ENCODE measurements around the gene CCDC167. TPM values are rescaled to one million over a fixed set of nuclear protein-coding genes. Genes with fewer than 3 reads are reported as not detected.
"Not testable (repeated sequence)": the region's sequence is repeated elsewhere in the genome, so short reads cannot be mapped to it uniquely, and the experiment has no call there.

The CCDC167 gene
- total RNA-seq, 1 donor from 2014 or later, result 17.5 TPM

GRCh38 chr6:37512400-37513011, 12.8 kb upstream of the CCDC167 start:
- no peak for FAIRE-seq
- DNase-seq (ENCODE audit: low spot score in 2 of 2), result no peak

GRCh38 chr6:37511910-37512399, 12.3 kb upstream of the CCDC167 start:
- FAIRE-seq (no peak), DNase-seq (ENCODE audit: low spot score in 2 of 2) (no peak)

GRCh38 chr6:37511201-37511600, 11.5 kb upstream of the CCDC167 start:
- FAIRE-seq, result no peak
- no peak for DNase-seq (ENCODE audit: low spot score in 2 of 2)

GRCh38 chr6:37507690-37508421, 8.2 kb upstream of the CCDC167 start:
- DNase-seq (ENCODE audit: low spot score in 2 of 2) (no peak), FAIRE-seq (no peak)

- DNase-seq (ENCODE audit: low spot score in 2 of 2), result no peak
- no peak for FAIRE-seq
Observed at GRCh38 chr6:37507077-37507476, 7.4 kb upstream of the CCDC167 start.

GRCh38 chr6:37506479-37506878, 6.8 kb upstream of the CCDC167 start:
- DNase-seq (ENCODE audit: low spot score in 2 of 2) (no peak), FAIRE-seq (no peak)

DNA sequence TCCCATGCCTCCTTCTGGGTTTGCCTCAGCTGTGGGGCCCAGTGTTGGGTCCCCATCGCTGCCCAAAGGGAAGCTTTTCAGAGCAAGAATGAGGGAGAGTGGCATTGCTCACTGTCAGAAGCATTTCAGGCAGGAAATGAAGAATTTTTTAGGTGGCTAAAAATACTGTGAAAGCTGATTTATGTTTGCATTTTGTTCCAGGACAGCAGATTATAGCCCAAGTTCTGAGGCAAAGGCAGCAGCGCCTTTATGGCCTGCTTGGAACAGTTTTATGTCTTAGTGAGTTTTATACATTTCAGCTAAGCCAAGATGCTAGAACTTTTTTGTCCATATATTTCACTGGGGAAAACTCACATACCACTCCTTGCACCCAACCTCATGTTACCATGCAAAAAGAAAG, 4.3 kb upstream of the CCDC167 start:
- DNase-seq (ENCODE audit: low spot score in 2 of 2), result no peak

DNA sequence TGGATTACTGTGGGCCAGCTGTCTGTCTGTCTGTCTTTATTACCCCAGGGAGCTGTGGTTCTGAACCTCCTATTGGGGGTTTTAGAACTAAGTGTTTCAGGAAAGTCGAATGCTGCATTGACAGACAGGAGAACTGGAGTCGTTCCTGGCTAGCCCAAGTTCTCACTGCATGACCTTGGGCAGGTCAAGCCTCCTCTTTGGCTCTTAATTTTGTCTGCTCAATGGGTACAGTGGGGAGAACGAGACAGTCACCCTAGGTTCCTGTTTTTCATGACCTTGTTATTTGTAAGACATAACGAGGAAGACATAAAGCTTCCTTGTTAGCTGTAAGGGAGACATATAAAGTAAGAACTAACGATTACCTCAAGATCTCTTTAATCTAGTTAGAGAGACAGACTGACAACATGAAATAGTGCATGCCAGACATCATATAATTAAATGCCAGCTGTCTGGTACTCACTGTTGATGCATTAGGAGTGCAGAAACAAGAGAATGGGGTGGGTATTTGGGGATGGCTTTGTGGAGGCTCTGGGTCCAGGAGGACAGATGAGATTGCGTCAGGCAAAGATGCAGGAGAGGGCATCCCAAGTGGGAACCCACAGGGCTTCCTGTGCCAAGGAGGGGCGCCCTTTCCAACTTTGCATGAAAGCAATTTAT, 3.7 kb upstream of the CCDC167 start:
- FAIRE-seq (no peak), DNase-seq (ENCODE audit: low spot score in 2 of 2) (no peak)

More for the DNA sequence above, 4.3 kb upstream of the CCDC167 start:
- FAIRE-seq, result no peak

DNA sequence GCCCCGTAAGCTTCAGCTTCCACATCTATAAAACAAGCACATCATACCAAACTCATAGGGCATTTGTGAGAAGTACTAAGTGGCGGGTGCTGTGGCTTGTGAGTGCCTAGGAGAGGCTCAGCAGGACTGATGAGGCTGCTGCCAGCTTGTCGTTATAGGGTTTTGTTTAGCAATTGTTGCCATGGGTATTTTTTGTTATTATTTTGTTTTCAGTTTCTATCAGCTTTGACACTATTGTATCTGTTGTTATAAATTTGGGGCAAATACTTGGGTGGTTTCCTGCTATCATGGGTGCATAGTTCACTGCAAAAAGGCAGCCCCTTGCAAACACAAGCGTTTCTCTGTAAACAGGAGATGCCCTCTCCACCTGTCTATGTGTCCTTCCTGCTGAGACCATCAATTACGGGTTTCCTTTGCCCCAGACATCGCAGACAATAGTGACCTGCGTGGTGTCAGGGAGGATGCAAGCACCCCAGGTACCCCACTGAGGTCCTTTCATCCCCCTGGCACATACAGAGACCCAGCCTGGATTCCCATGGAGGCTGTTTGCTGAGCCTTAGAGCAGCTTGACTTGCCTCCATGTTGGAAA, 3.1 kb upstream of the CCDC167 start:
- no peak for DNase-seq (ENCODE audit: low spot score in 2 of 2)
- FAIRE-seq, result no peak

DNA sequence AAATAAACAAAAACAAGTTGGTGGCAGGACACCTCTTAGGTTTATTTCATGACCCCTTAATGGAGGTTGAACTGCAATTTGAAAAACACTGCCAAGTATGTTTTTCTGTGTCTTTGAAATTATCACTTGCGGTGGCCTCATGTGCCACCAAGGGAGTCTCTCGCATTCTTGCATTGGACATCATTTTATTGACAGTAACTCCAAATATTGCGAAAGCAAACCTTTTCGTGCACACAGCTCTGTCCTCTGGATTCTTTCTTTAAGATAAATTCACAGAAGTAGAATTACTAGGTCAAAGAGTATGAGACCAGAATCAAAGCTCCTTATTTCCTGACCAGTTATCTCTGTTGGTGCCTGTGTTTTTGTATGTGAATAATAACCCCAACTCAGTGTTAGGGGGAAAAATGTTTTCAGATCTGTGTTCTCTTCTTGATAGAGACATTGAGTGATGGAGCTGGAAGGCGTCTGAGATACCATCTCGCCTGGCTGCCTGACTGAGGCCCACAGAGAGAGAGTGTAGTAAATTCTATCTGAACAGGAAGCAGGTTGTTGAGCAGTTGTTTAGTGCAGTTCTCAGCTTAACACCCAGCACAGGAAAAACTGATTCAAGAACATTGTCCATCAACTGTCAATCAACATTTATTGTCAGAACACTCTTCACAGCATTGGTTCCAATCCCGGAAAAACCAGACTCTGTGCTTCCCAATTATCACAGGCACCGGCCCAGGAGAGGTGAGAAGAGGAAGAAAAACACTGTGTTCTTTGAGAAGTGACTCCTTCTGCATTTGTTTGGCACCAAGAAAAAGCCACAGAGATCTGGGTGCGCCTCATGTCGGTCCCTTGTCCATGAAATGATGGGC, 2.2 kb upstream of the CCDC167 start:
- DNase-seq (ENCODE audit: low spot score in 2 of 2) (no peak), FAIRE-seq (no peak)

DNA sequence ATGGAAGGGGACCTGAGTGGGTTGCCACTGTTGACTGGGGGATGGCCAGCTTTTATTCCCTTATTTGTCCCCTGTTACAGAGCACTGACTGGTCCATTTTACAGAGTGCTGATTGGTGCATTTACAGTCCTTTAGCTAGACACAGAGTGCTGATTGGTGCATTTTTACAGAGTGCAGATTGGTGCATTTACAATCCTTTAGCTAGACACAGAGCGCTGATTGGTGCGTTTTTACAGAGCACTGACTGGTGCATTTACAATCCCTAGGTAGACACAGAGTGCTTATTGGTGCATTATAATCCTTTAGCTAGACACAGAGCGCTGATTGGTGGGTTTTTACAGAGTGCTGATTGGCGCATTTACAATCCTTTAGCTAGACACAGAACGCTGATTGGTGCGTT, 1.2 kb upstream of the CCDC167 start:
- not testable (repeated sequence) for DNase-seq (ENCODE audit: low spot score in 2 of 2); FAIRE-seq

GRCh38 chr6:37500294-37500608, 558 bp upstream of the CCDC167 start:
- DNase-seq (ENCODE audit: low spot score in 2 of 2) (no peak), FAIRE-seq (no peak)

GRCh38 chr6:37496951-37497885, 2.5 kb downstream of the CCDC167 start:
- FAIRE-seq (no peak), DNase-seq (ENCODE audit: low spot score in 2 of 2) (no peak)

DNA sequence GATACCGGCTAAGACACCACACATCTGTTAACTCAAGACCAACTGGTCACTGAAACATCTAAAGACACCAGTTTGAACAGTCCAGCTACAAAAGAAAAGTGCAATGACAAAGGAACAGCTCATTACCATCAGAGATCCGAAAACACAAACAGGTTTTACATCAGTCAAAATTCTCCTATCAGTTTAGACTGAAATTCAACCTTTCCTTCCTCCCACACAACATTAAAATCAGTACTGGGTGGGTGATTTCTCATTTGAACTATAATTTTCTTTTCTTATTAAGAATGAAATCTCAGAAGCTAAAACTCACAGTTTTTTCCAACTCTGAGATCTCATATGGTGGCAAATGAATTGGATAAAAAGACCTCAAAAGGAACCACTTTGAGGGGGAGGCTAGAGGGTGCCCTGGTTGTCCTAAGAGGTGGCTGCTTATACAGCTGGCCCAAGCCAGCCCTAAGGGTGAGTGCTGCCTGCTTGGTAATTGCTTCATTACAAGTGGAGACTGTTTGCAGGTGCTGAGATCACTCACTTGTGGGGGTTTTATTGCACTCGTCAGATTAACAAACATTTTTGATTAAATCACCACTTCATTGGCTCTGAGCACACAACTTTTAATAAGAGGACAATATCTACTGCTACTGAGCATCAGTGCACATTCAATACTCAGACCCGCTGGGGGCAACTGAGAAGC, 4.3 kb downstream of the CCDC167 start:
- FAIRE-seq, result no peak
- no peak for DNase-seq (ENCODE audit: low spot score in 2 of 2)

- FAIRE-seq (no peak), DNase-seq (ENCODE audit: low spot score in 2 of 2) (no peak)
Observed at GRCh38 chr6:37493661-37493995, 6.1 kb downstream of the CCDC167 start.

- DNase-seq (ENCODE audit: low spot score in 2 of 2), result no peak
- FAIRE-seq, result no peak
Observed at GRCh38 chr6:37492991-37493660, 6.6 kb downstream of the CCDC167 start.

- FAIRE-seq (no peak), DNase-seq (ENCODE audit: low spot score in 2 of 2) (no peak)
Observed at GRCh38 chr6:37492236-37492972, 7.3 kb downstream of the CCDC167 start.

- DNase-seq (ENCODE audit: low spot score in 2 of 2), result no peak
- no peak for FAIRE-seq
Observed at GRCh38 chr6:37491830-37492208, 7.9 kb downstream of the CCDC167 start.
